Calu3 (cell line): ENCODE data around the gene PROSER3. TPM values are rescaled to one million over a fixed set of nuclear protein-coding genes. Genes with fewer than 3 reads are reported as not detected.

Experiments used
- BruUV-seq: library from RNA; stranded (reverse); fragments of 400-500 nt; replicated peaks from 2 replicates; lab custom pipeline; 2021; lab: Mats Ljungman, UMichigan
- CTCF ChIA-PET: fragments of 300-600 bp; sonication (Branson Sonifier 250); formaldehyde crosslinking; loops from one replicate; lab custom pipeline; 2022; ENCODE audit warnings: antibody characterized with exemption; lab: Charles Lee
- DNase-seq: peaks from one replicate; pipeline ENCODE4 v3.0.0; 2022
- H3K27ac Mint-ChIP-seq: one replicate; pipeline ENCODE4 v1.8.0; 2022; ENCODE audit warnings: mixed read lengths; ENCODE audit not compliant: unreplicated experiment
- H3K27me3 Mint-ChIP-seq: one replicate; pipeline ENCODE4 v1.8.0; 2022; ENCODE audit warnings: mixed read lengths; ENCODE audit not compliant: unreplicated experiment
- H3K36me3 Mint-ChIP-seq: one replicate; pipeline ENCODE4 v1.8.0; 2022; ENCODE audit warnings: mild to moderate bottlenecking, moderate library complexity, mixed read lengths; ENCODE audit not compliant: insufficient read depth, unreplicated experiment
- H3K4me1 Mint-ChIP-seq: one replicate; pipeline ENCODE4 v1.8.0; 2022; ENCODE audit warnings: mild to moderate bottlenecking, low read depth, mixed read lengths; ENCODE audit not compliant: unreplicated experiment
- H3K4me3 Mint-ChIP-seq: one replicate; pipeline ENCODE4 v1.8.0; 2022; ENCODE audit warnings: mild to moderate bottlenecking, low read depth, moderate library complexity, mixed read lengths; ENCODE audit not compliant: unreplicated experiment
- H3K9me3 Mint-ChIP-seq: one replicate; pipeline ENCODE4 v1.8.0; 2022; ENCODE audit warnings: low read depth, mixed read lengths; ENCODE audit not compliant: unreplicated experiment
- CTCF ChIP-seq: fragments of 200-600 bp; IDR thresholded peaks from one replicate; pipeline ENCODE4 v1.8.0; 2022; ENCODE audit warnings: antibody characterized with exemption; ENCODE audit not compliant: unreplicated experiment
- intact Hi-C: fragments of 100-400 bp; cut with micrococcal nuclease; formaldehyde crosslinking; loops from one replicate; pipeline ENCODE4 v1.10.0; 2022; ENCODE audit not compliant: unreplicated experiment
- total RNA-seq: library from RNA; stranded (reverse); gene quantifications from 2 replicates; pipeline ENCODE4 v1.2.3, GENCODE V29; 2022

PROSER3 gene
- total RNA-seq, 1 experiment from 2014 or later: 70.7 TPM

DNA sequence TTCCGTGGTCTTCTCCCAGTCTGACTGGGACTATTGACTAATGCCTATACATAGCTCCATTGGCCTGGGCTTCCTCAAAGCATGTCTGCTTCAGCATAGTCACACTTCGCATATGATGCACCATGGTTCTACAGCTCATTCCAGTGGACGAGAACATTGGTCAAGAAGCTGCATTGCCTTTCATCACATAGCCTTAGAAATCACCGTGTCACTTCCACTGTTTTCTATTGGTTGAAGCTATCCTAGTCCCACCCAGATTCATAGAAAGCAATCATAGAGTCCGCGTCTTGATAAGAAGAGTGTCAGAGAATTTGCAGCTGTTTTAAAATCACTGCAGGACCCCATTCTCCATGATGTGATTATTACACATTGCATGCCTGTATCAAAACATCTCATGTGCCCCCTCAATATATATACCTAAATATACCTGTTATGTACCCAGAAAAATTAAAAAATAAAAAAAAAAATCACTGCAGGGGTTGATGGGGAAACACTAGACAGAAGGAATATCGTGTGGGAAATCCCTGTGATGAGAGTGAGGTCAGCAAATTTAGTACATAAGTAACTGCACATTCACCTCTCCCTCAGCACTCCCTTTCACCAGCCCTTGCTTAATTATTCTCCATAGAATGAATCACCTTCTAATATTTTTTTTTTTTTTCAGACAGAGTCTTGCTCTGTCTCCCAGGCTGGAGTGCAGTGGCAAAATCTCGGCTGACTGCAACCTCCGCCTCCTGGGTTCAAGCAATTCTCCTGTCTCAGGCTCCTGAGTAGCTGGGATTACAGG is 15.2 kb downstream of the PROSER3 start:
- CTCF ChIA-PET: interaction anchor here (1.2 to 1.3 kb wide), 2 partner anchors 46 to 109 kb away, joined by 5 to 6 read pairs; no protein-coding TSS in a partner anchor
- H3K4me3 Mint-ChIP-seq: no peak overlapping the region
- no peak for DNase-seq
- peaks cover 13% of the 10 kb centered on the region for H3K4me1 Mint-ChIP-seq
- intact Hi-C loops: no loop called here
- BruUV-seq: no TSS peak
- H3K9me3 Mint-ChIP-seq: no peaks in the 10 kb centered on the region
- H3K27me3 Mint-ChIP-seq: no peaks in the 10 kb centered on the region
- TF ChIP-seq CTCF: no peak
- H3K36me3 Mint-ChIP-seq: peaks cover 29% of the 10 kb centered on the region
- H3K27ac Mint-ChIP-seq: no peak overlapping the region

GRCh38 chr19:35774274-35775045 is 16.5 kb downstream of the PROSER3 start:
- Mint-ChIP-seq H3K36me3 (peaks cover 21% of the 10 kb centered on the region), H3K27me3 (no peaks in the 10 kb centered on the region), H3K27ac (peak overlapping the region; percentile 55), H3K9me3 (no peaks in the 10 kb centered on the region), H3K4me3 (peak overlapping the region; percentile 69), H3K4me1 (peaks cover 13% of the 10 kb centered on the region)
- CTCF ChIA-PET: interaction anchor here (0.6 to 0.8 kb wide), 3 partner anchors 16 to 763 kb away, joined by 3 to 5 read pairs (median 4); no protein-coding TSS in a partner anchor
- DNase-seq: no peak
- TF ChIP-seq CTCF: no peak
- intact Hi-C loops: no loop called here
- no TSS peak for BruUV-seq

- H3K36me3 Mint-ChIP-seq: peaks cover 16% of the 10 kb centered on the region
- no peak for TF ChIP-seq CTCF
- intact Hi-C loops: no loop called here
- no peaks in the 10 kb centered on the region for H3K9me3 Mint-ChIP-seq
- CTCF ChIA-PET: no interaction called here
- H3K4me3 Mint-ChIP-seq: peak overlapping the region; percentile 69
- H3K27ac Mint-ChIP-seq: peak overlapping the region; percentile 55
- H3K27me3 Mint-ChIP-seq: no peaks in the 10 kb centered on the region
- BruUV-seq: no TSS peak
- DNase-seq: no peak
- peaks cover 13% of the 10 kb centered on the region for H3K4me1 Mint-ChIP-seq
Measured at GRCh38 chr19:35775046-35775297, 17.0 kb downstream of the PROSER3 start.

DNA sequence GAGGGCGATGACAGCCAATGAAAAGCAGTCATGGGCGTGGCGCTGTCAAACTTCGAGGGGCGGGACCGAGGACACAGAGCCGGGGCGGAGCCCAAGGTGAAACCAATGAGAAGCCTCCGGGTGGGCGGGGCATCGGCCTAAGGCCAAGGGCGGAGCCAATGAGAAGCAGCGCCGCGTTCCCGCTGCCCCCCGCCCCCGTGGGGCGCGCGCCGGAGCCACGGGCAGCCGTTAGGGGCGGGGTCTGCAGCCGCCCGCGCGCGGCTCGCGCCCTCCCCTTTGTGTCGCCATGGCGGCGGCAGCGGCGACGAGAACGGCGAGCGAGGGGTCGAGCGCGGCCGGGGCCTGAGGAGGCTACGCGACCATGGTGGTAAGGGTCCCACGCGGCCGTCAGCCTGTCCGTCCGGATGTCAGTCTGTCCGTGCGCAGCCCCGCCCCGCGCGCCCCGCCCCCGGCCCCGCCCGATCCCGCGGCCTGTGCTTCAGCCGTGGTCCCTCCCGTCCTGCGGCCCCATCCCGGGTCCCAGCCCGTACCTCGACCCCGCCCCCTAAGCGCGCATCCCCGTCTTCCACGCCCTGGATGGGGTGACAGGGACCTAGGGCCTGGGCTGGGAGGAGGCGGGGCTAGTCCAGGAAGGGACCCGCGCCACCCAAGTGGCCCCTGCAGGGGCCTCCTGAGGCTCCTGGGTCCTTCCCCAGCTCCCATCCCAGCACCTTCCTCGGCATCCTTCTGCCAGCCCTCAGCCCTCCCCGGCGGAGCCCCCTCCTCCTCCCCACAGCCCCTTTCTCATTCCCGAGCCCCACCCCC is 17.5 kb downstream of the PROSER3 start, which contains the start of gene ARHGAP33:
ARHGAP33 (plus strand) TSS at position 267 of the 804 bp plus-strand sequence; CDS start at position 362, 95 bp downstream.
- TF ChIP-seq CTCF: no peak
- DNase-seq: peak; percentile 100
- Mint-ChIP-seq H3K9me3 (no peaks in the 10 kb centered on the region), H3K4me1 (peaks cover 13% of the 10 kb centered on the region), H3K4me3 (peak within 1 kb of the TSS; percentile 69), H3K27ac (peak within 1 kb of the TSS; percentile 55), H3K27me3 (no peaks in the 10 kb centered on the region), H3K36me3 (peaks cover 11% of the 10 kb centered on the region)
- BruUV-seq: no TSS peak
- CTCF ChIA-PET: no interaction called here
- intact Hi-C loops: no loop called here
